Natural killer cell (primary cell): ENCODE results near the gene ABHD16A. TPM values are rescaled to one million over a fixed set of nuclear protein-coding genes. Genes with fewer than 3 reads are reported as not detected.
A peak's percentile ranks its signal among the peaks of the same experiment; 100 is the strongest.

ENCODE experiments used
- ATAC-seq, 3 donors: fragments of 150-1000 bp in 2 of 3; fragments of 200-7000 bp in 1 of 3; cut with Tn5 transposase; 1 replicate in 1 of 3; 2 replicates in 2 of 3; pipeline ENCODE4 v1.10.0; 2021; ENCODE audit warnings: mild to moderate bottlenecking in 2 of 3, moderate library complexity in 2 of 3
- DNase-seq, 2 donors: peaks; one replicate each; pipeline versions ENCODE4 v3.0.0 to v3.0.0-alpha.2; 2013 to 2021; ENCODE audit warnings: mixed read lengths in 1 of 2
- H3K27ac ChIP-seq: one replicate; pipeline ENCODE4 v1.5.1; 2013; ENCODE audit warnings: mild to moderate bottlenecking, low read length
- H3K27me3 ChIP-seq: one replicate; pipeline ENCODE4 v1.6.1; 2013; ENCODE audit warnings: low read length; ENCODE audit not compliant: control insufficient read depth, insufficient read depth
- H3K36me3 ChIP-seq: one replicate; pipeline ENCODE4 v1.6.1; 2013; ENCODE audit warnings: low read length; ENCODE audit not compliant: control insufficient read depth, insufficient read depth
- H3K4me1 ChIP-seq: one replicate; pipeline ENCODE4 v1.6.1; 2013; ENCODE audit warnings: low read length; ENCODE audit not compliant: control insufficient read depth, insufficient read depth
- H3K4me3 ChIP-seq: one replicate; pipeline ENCODE4 v1.5.1; 2013; ENCODE audit warnings: low read length
- H3K9me3 ChIP-seq: one replicate; pipeline ENCODE4 v1.6.1; 2013; ENCODE audit warnings: low read length; ENCODE audit not compliant: control insufficient read depth, insufficient read depth
- H3K27ac Mint-ChIP-seq, 2 donors: one replicate each; pipeline ENCODE4 v1.8.0; 2022; ENCODE audit warnings: mild to moderate bottlenecking in 2 of 2, mixed read lengths in 2 of 2, moderate library complexity in 1 of 2
- H3K27me3 Mint-ChIP-seq, 2 donors: one replicate each; pipeline ENCODE4 v1.8.0; 2022; ENCODE audit warnings: low read depth in 2 of 2, mixed read lengths in 2 of 2
- H3K36me3 Mint-ChIP-seq: one replicate; pipeline ENCODE4 v1.8.0; 2022; ENCODE audit warnings: mixed read lengths
- H3K4me1 Mint-ChIP-seq, 2 donors: one replicate each; pipeline ENCODE4 v1.8.0; 2022; ENCODE audit warnings: mixed read lengths in 2 of 2
- H3K4me3 Mint-ChIP-seq: one replicate; pipeline ENCODE4 v1.8.0; 2022; ENCODE audit warnings: mild to moderate bottlenecking, moderate library complexity, mixed read lengths
- H3K9me3 Mint-ChIP-seq, 2 donors: one replicate each; pipeline ENCODE4 v1.8.0; 2022; ENCODE audit warnings: mixed read lengths in 2 of 2
- CTCF ChIP-seq: fragments of 200-600 bp; IDR thresholded peaks from one replicate; pipeline ENCODE4 v1.8.0; 2022; ENCODE audit warnings: antibody characterized with exemption
- WGBS: methylation state at CpG from one replicate; pipeline ENCODE4 v1.1.7; 2013; ENCODE audit warnings: missing lambda C conversion rate; ENCODE audit not compliant: insufficient coverage; 5-methylcytosine and 5-hydroxymethylcytosine counted together
- intact Hi-C: fragments of 100-400 bp; cut with micrococcal nuclease; formaldehyde crosslinking; loops from one replicate; pipeline ENCODE4 v1.14.2; 2022
- total RNA-seq, 4 donors: library from RNA; stranded (reverse); fragments of 120-200 nt in 1 of 4; gene quantifications; one replicate each; pipeline versions ENCODE4 v1.2.3 to v1.2.4, GENCODE V29; 2013 to 2022

The ABHD16A gene
- total RNA-seq, 3 donors from 2014 or later (not counting 1 experiment from before 2014, with no cell fraction given): 92.0 to 97.6 (median 94.2) TPM

- H3K4me3 Mint-ChIP-seq: no peak overlapping the region
- no peaks in the 10 kb centered on the region for H3K9me3 ChIP-seq
- no peak overlapping the region for H3K27ac ChIP-seq
- 100% methylated on average over 5 of the region's 6 CpGs for WGBS
- no peaks in the 10 kb centered on the region for H3K4me1 ChIP-seq
- DNase-seq (no peak), ATAC-seq (no peak)
- H3K4me1 Mint-ChIP-seq: peaks cover 0 to 7% of the 10 kb centered on the region in 2 donors
- H3K27me3 ChIP-seq: no peaks in the 10 kb centered on the region
- H3K36me3 ChIP-seq: peaks cover 79% of the 10 kb centered on the region
- no peaks in the 10 kb centered on the region for H3K27me3 Mint-ChIP-seq
- no peak overlapping the region for H3K4me3 ChIP-seq
- no peaks in the 10 kb centered on the region for H3K36me3 Mint-ChIP-seq
- intact Hi-C loops: no loop called here
- no peak for TF ChIP-seq CTCF
- H3K9me3 Mint-ChIP-seq: no peaks in the 10 kb centered on the region
- H3K27ac Mint-ChIP-seq: no peak overlapping the region
These were observed 12.1 kb downstream of the ABHD16A start for GRCh38 chr6:31691078-31691463.

- Histone ChIP-seq H3K36me3 (peaks cover 77% of the 10 kb centered on the region), H3K4me3 (no peak overlapping the region), H3K4me1 (no peaks in the 10 kb centered on the region), H3K27me3 (no peaks in the 10 kb centered on the region), H3K9me3 (no peaks in the 10 kb centered on the region), H3K27ac (no peak overlapping the region)
- no peak overlapping the region for H3K4me3 Mint-ChIP-seq
- no peak for TF ChIP-seq CTCF
- ATAC-seq (no peak), DNase-seq (no peak)
- H3K27me3 Mint-ChIP-seq: no peaks in the 10 kb centered on the region
- WGBS: 96% methylated on average over 7 of the region's 10 CpGs
- H3K27ac Mint-ChIP-seq: no peak overlapping the region
- no peaks in the 10 kb centered on the region for H3K9me3 Mint-ChIP-seq
- no peaks in the 10 kb centered on the region for H3K36me3 Mint-ChIP-seq
- H3K4me1 Mint-ChIP-seq: peaks cover 0 to 7% of the 10 kb centered on the region in 2 donors
- intact Hi-C loops: no loop called here
These were observed 12.7 kb downstream of the ABHD16A start for GRCh38 chr6:31690231-31691077.

GRCh38 chr6:31689249-31690110 lies 13.6 kb downstream of the ABHD16A start:
- no peak overlapping the region for H3K27ac ChIP-seq
- no peak overlapping the region for H3K4me3 Mint-ChIP-seq
- no peaks in the 10 kb centered on the region for H3K27me3 Mint-ChIP-seq
- H3K9me3 Mint-ChIP-seq: no peaks in the 10 kb centered on the region
- DNase-seq: peak in 1 of 2 donors; percentile 34
- peaks cover 70% of the 10 kb centered on the region for H3K36me3 ChIP-seq
- no peak overlapping the region for H3K27ac Mint-ChIP-seq
- H3K27me3 ChIP-seq: no peaks in the 10 kb centered on the region
- no peaks in the 10 kb centered on the region for H3K9me3 ChIP-seq
- peaks cover 0 to 7% of the 10 kb centered on the region in 2 donors for H3K4me1 Mint-ChIP-seq
- no peak for ATAC-seq
- intact Hi-C loops: no loop called here
- no peaks in the 10 kb centered on the region for H3K4me1 ChIP-seq
- 98% methylated on average over 7 of the region's 11 CpGs for WGBS
- H3K36me3 Mint-ChIP-seq: no peaks in the 10 kb centered on the region
- TF ChIP-seq CTCF: no peak
- no peak overlapping the region for H3K4me3 ChIP-seq
